Mucosa of rectum (tissue), 2 donors: ENCODE measurements around the gene ARHGAP6.

Source experiments
- H3K27ac ChIP-seq, 2 donors: one replicate each; pipeline ENCODE4 v1.7.0; 2013; ENCODE audit warnings: inconsistent platforms in 2 of 2, low read depth in 2 of 2, low read length in 2 of 2
- H3K27me3 ChIP-seq, 2 donors: one replicate each; pipeline ENCODE4 v1.7.0; 2013; ENCODE audit warnings: low read length in 2 of 2; ENCODE audit not compliant: control insufficient read depth in 2 of 2, insufficient read depth in 2 of 2
- H3K36me3 ChIP-seq, 2 donors: one replicate each; pipeline ENCODE4 v1.7.0; 2013; ENCODE audit warnings: low read length in 2 of 2; ENCODE audit not compliant: control insufficient read depth in 2 of 2, insufficient read depth in 2 of 2
- H3K4me1 ChIP-seq, 2 donors: one replicate each; pipeline ENCODE4 v1.7.0; 2013; ENCODE audit warnings: low read length in 2 of 2, mild to moderate bottlenecking in 1 of 2; ENCODE audit not compliant: control insufficient read depth in 2 of 2, insufficient read depth in 2 of 2
- H3K4me3 ChIP-seq, 2 donors: one replicate each; pipeline ENCODE4 v1.7.0; 2013; ENCODE audit warnings: low read length in 2 of 2
- H3K9ac ChIP-seq, 2 donors: one replicate each; pipeline ENCODE4 v1.7.0; 2013; ENCODE audit warnings: low read length in 2 of 2, low read depth in 1 of 2, mild to moderate bottlenecking in 1 of 2
- H3K9me3 ChIP-seq, 2 donors: one replicate each; pipeline ENCODE4 v1.7.0; 2013; ENCODE audit warnings: low read length in 2 of 2; ENCODE audit not compliant: control insufficient read depth in 2 of 2
- donor health status: healthy.
- donor health status: Normal muscosa, but diverticular disease.

The ARHGAP6 gene

DNA sequence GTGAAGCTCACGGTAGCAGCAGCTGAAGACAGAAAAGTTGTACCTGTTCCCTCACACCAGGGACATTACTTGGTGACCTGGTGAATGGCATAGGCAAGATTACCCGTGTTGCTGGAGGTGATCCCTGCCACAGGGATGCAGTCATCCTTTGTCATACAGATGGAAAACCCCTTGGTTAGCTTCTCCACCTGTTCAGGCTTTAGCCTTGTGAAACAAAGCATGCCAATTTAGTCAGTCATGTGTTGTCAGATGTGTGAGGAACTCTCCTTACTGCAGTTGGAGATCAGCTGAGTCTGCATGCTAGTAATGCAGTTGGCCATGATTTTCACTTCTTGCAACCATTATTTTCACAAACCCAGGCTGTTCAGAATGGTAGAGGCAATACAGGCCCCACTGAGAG is 331.6 kb downstream of the ARHGAP6 start:
- Histone ChIP-seq H3K27me3 (no peaks in the 10 kb centered on the region), H3K9ac (no peak overlapping the region), H3K4me1 (no peaks in the 10 kb centered on the region), H3K36me3 (no peaks in the 10 kb centered on the region), H3K9me3 (no peaks in the 10 kb centered on the region), H3K4me3 (no peak overlapping the region), H3K27ac (no peak overlapping the region)

DNA sequence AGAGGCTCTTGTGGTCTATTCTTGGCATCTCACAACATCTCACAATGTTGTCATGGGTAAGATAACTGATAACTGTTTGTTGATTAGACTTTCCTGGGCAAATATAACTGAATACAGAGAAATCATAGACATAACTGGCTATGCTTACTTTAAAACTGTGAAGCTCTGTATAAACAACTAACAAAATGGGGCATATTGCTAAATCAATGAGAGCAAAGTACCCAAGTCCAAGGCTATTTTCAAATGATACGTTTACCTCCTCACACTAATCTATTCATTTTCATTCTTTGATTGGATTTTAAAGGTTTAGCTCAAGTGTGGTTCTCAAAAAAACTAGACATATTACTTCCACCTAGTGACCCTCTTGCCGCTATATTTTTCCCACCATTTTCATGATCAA is 333.9 kb downstream of the ARHGAP6 start:
- H3K36me3 ChIP-seq, result no peaks in the 10 kb centered on the region
- H3K4me3 ChIP-seq, result no peak overlapping the region
- H3K9ac ChIP-seq, result no peak overlapping the region
- no peak overlapping the region for H3K27ac ChIP-seq
- no peaks in the 10 kb centered on the region for H3K4me1 ChIP-seq
- H3K9me3 ChIP-seq, result no peaks in the 10 kb centered on the region
- no peaks in the 10 kb centered on the region for H3K27me3 ChIP-seq

DNA sequence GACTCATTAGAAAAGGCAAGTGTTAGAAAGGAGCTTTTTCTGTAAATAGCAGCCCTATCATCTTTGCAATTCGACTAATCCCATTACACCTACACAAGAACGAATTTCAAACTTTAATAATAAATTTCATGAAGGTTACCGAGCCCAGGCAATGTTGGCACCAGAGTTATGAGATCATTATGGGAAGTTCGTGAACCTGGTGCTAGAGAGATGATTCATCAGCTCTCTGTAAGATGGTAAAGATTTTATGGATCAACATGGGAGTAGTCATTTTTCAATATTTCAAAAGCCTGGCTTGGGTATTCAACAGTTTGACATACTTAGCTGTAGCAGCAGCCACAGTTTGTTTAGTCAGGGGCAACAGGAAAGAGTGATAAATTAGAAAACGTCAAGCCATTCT is 336.7 kb downstream of the ARHGAP6 start:
- Histone ChIP-seq H3K27ac (no peak overlapping the region), H3K9ac (no peak overlapping the region), H3K27me3 (no peaks in the 10 kb centered on the region), H3K4me1 (no peaks in the 10 kb centered on the region), H3K4me3 (no peak overlapping the region), H3K9me3 (no peaks in the 10 kb centered on the region), H3K36me3 (no peaks in the 10 kb centered on the region)

DNA sequence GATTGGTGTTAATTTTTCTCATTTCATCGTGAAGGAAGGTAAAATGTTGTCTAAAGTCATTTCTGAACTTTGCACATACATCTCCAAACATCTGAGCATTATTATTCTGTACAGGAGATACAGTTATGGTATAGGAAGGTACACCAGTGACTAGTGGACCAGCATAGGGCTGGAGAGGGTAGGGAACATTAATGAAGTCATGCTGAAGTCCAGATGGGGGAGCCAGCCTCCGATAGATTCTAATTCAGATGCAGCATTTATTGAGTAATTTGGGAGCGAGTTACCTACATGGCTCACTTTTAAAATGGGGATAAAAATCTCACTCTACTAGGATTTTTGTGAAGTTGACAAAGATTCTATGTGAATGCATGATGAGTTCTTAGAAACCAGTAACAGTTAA is 337.6 kb downstream of the ARHGAP6 start:
- H3K9me3 ChIP-seq, result no peaks in the 10 kb centered on the region
- H3K36me3 ChIP-seq, result no peaks in the 10 kb centered on the region
- no peak overlapping the region for H3K9ac ChIP-seq
- H3K4me3 ChIP-seq, result no peak overlapping the region
- H3K27ac ChIP-seq, result no peak overlapping the region
- no peaks in the 10 kb centered on the region for H3K4me1 ChIP-seq
- no peaks in the 10 kb centered on the region for H3K27me3 ChIP-seq

DNA sequence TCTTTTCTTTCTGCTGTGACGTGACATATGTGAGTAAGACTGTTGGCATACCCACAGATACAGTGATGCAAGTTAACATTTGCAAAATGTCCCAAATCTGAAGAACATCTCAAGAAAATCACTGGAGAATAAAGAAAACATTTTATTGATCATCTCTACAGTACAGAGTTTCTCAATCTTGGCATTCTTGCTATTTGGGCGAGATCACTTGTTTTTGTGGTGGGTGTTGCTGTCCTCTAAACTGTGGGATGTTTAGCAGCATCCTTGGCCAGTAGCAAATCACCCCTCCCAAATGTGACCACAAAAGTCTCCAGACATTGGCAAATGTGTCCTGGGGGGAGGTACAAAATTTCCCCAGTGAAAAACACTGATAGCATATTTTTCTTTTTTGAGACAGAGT is 343.7 kb downstream of the ARHGAP6 start:
- Histone ChIP-seq H3K9ac (no peak overlapping the region), H3K36me3 (no peaks in the 10 kb centered on the region), H3K4me1 (no peaks in the 10 kb centered on the region), H3K27me3 (no peaks in the 10 kb centered on the region), H3K4me3 (no peak overlapping the region), H3K9me3 (no peaks in the 10 kb centered on the region), H3K27ac (no peak overlapping the region)

DNA sequence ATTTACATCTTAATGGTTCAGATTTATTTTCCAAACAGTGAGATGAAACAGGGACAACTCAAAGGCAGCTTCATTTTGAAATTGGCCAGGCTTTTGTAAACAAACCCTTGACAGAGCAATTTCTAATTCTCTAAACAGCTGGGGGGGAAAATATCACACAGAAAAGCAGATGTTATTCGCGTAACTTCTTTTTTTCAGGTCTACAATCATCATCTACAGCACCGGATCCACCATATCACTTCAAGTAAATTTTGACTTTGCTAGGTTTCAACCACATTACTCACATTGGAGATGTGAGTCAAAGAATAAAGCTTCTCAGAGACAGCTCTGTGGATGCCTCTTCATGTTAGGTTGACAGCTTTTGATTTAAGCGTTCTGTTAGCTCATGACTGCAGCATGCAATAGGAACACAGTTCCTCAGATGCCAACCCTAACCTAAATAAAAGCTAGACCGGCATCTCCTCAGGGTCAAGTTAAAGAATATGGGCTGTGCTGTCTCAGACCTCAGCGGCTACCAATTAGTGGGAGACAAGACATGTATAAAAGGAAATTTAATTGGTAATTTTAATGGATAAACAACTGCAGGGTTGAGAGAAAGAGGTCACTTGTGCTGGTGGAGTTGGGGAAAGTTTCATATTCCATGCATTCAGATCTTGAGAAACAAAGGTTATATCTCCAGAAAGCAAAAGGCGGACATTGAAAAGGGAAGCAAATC is 345.8 kb downstream of the ARHGAP6 start:
- H3K9ac ChIP-seq, result no peak overlapping the region
- no peak overlapping the region for H3K4me3 ChIP-seq
- no peaks in the 10 kb centered on the region for H3K36me3 ChIP-seq
- H3K4me1 ChIP-seq, result no peaks in the 10 kb centered on the region
- H3K9me3 ChIP-seq, result no peaks in the 10 kb centered on the region
- no peak overlapping the region for H3K27ac ChIP-seq
- H3K27me3 ChIP-seq, result no peaks in the 10 kb centered on the region

DNA sequence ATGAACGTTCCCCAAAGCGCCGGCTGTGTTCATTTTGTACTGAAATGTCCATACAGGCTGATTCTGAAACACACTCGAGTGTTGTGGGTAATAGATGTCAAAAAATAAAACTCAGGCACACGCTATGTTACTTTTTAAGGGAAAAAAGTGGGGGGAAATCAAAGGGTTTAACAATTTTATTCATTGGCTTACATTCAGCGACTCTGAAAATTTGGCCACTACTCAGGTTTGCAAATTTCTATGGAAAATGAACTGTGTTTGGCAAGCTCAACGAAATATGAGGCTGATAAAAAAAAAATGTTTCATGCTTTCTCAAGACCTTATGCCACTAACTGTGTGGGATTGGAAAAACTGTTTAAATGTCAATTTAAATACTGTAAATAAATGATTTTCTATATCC is 354.0 kb downstream of the ARHGAP6 start:
- H3K4me1 ChIP-seq, result no peaks in the 10 kb centered on the region
- no peak overlapping the region for H3K9ac ChIP-seq
- no peaks in the 10 kb centered on the region for H3K9me3 ChIP-seq
- H3K4me3 ChIP-seq, result no peak overlapping the region
- H3K27me3 ChIP-seq, result no peaks in the 10 kb centered on the region
- H3K27ac ChIP-seq, result no peak overlapping the region
- no peaks in the 10 kb centered on the region for H3K36me3 ChIP-seq

DNA sequence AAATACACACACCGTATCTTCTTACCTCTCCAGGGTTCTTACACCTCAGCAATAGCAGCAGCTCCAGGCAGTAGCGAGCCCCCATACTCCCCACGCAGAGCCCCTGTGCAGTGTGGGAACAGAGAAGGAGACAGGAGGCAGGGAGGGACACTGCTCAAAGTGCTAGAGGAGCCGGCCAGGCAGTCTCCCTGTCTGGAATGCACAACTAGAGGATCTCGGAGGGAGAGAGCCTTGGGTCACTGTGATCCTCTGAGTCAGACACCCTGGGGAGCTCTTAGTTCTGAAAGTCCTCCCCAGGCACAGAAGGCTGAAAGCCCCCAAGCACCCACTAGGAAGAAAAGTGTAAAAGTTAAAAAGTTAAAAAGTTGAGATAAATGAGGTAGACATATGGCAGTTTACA is 356.5 kb downstream of the ARHGAP6 start:
- H3K9ac ChIP-seq, result no peak overlapping the region
- H3K36me3 ChIP-seq, result no peaks in the 10 kb centered on the region
- no peaks in the 10 kb centered on the region for H3K9me3 ChIP-seq
- no peak overlapping the region for H3K27ac ChIP-seq
- H3K4me3 ChIP-seq, result no peak overlapping the region
- no peaks in the 10 kb centered on the region for H3K27me3 ChIP-seq
- no peaks in the 10 kb centered on the region for H3K4me1 ChIP-seq

DNA sequence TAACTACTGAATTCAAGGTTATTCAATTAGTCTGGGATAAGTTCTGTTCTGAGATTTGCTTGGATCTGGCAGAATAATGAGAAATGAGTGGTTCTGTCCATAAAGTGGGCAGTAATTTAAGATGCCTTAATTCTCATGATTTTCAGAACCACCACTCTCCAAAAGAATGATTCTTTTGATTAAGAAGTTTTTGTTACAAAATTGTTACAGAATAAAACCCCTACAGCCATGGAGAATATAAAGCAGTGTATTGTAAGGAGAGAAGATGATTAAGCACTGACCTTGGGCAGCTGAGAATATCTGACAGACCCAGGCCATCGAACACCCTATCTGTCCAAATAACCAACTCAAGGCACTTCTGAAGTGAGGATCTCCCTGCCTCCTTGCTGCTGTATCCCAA is 360.1 kb downstream of the ARHGAP6 start:
- Histone ChIP-seq H3K36me3 (no peaks in the 10 kb centered on the region), H3K4me3 (no peak overlapping the region), H3K9ac (no peak overlapping the region), H3K27ac (no peak overlapping the region), H3K9me3 (no peaks in the 10 kb centered on the region), H3K27me3 (no peaks in the 10 kb centered on the region), H3K4me1 (no peaks in the 10 kb centered on the region)

DNA sequence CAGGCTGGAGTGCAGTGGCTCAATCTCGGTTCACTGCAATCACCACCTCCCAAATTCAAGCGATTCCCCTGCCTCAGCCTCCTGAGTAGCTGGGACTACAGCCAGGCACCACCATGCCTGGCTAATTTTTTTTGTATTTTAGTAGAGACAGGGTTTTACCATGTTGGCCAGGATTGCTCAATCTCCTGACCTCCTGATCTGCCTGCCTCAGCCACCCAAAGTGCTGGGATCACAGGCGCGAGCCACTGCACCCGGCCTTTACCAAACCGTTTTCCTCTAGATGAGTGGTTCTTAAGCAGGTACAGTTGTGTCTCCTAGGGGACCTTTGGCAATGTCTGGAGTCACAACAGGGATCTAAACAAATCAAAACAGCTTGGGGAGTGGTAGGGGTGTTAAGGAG is 360.9 kb downstream of the ARHGAP6 start:
- H3K9ac ChIP-seq, result no peak overlapping the region
- no peak overlapping the region for H3K4me3 ChIP-seq
- no peaks in the 10 kb centered on the region for H3K27me3 ChIP-seq
- H3K4me1 ChIP-seq, result no peaks in the 10 kb centered on the region
- H3K9me3 ChIP-seq, result no peaks in the 10 kb centered on the region
- no peak overlapping the region for H3K27ac ChIP-seq
- no peaks in the 10 kb centered on the region for H3K36me3 ChIP-seq

DNA sequence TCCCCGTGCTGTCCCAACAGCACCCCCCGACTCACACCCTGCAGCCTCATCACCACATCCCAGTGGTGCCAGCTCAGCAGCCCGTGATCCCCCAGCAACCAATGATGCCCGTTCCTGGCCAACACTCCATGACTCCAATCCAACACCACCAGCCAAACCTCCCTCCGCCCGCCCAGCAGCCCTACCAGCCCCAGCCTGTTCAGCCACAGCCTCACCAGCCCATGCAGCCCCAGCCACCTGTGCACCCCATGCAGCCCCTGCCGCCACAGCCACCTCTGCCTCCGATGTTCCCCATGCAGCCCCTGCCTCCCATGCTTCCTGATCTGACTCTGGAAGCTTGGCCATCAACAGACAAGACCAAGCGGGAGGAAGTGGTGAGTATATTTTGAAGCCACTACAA is 367.1 kb downstream of the ARHGAP6 start:
- H3K36me3 ChIP-seq, result no peaks in the 10 kb centered on the region
- H3K4me1 ChIP-seq, result no peaks in the 10 kb centered on the region
- H3K27me3 ChIP-seq, result peaks cover 0 to 3% of the 10 kb centered on the region in 2 donors
- no peak overlapping the region for H3K4me3 ChIP-seq
- no peak overlapping the region for H3K9ac ChIP-seq
- H3K27ac ChIP-seq, result no peak overlapping the region
- no peaks in the 10 kb centered on the region for H3K9me3 ChIP-seq
